Loucy (cell line): ENCODE data around the gene MPND.

Experiments used
- H2AFZ ChIP-seq: fragments of 200-600 bp; sonication (generic); 2 replicates; pipeline ENCODE4 v1.6.0; 2016; ENCODE audit warnings: antibody characterized with exemption, mild to moderate bottlenecking, low read length, moderate library complexity
- H3F3A ChIP-seq: fragments of 200-600 bp; 2 replicates; pipeline ENCODE4 v1.6.0; 2016; ENCODE audit warnings: antibody characterized with exemption, low read depth, mild to moderate bottlenecking
- H3K27me3 ChIP-seq: fragments of 200-600 bp; sonication (generic); 2 replicates; pipeline ENCODE4 v1.6.1; 2014; ENCODE audit warnings: low read length, mild to moderate bottlenecking; ENCODE audit not compliant: insufficient read depth, poor library complexity, severe bottlenecking
- H3K36me3 ChIP-seq: fragments of 200-600 bp; sonication (generic); 2 replicates; pipeline ENCODE4 v1.6.1; 2016; ENCODE audit warnings: low read length; ENCODE audit not compliant: insufficient read depth
- H3K4me1 ChIP-seq: fragments of 200-600 bp; sonication (generic); 2 replicates; pipeline ENCODE4 v1.5.1; 2014; ENCODE audit warnings: low read length, mild to moderate bottlenecking; ENCODE audit not compliant: insufficient read depth, poor library complexity, severe bottlenecking
- H3K4me2 ChIP-seq: fragments of 200-600 bp; sonication (generic); 2 replicates; pipeline ENCODE4 v1.6.0; 2014; ENCODE audit warnings: antibody characterized with exemption, low read length, low read depth, mild to moderate bottlenecking; ENCODE audit not compliant: poor library complexity, severe bottlenecking
- H3K4me3 ChIP-seq: fragments of 200-600 bp; sonication (generic); 2 replicates; pipeline ENCODE4 v1.5.1; 2014; ENCODE audit warnings: low read length, mild to moderate bottlenecking, mixed read lengths; ENCODE audit not compliant: poor library complexity, severe bottlenecking
- H3K79me2 ChIP-seq: fragments of 200-600 bp; sonication (generic); 2 replicates; pipeline ENCODE4 v1.6.1; 2014; ENCODE audit warnings: low read length; ENCODE audit not compliant: insufficient read depth
- H3K9ac ChIP-seq: fragments of 200-600 bp; sonication (generic); 2 replicates; pipeline ENCODE4 v1.6.0; 2014; ENCODE audit warnings: mild to moderate bottlenecking, low read depth, low read length, moderate library complexity; ENCODE audit not compliant: poor library complexity, severe bottlenecking
- H3K9me2 ChIP-seq: fragments of 200-600 bp; sonication (generic); replicated peaks from 2 replicates; pipeline ENCODE4 v1.6.1; 2016; ENCODE audit warnings: low read depth, low read length, mixed read lengths
- H3K9me3 ChIP-seq: fragments of 200-600 bp; sonication (generic); 2 replicates; pipeline ENCODE4 v1.6.1; 2014; ENCODE audit warnings: mild to moderate bottlenecking, antibody characterized with exemption, low read length, low read depth; ENCODE audit not compliant: insufficient read depth
- H4K20me1 ChIP-seq: fragments of 200-600 bp; sonication (generic); 2 replicates; pipeline ENCODE4 v1.6.0; 2014; ENCODE audit warnings: antibody characterized with exemption, low read length, mild to moderate bottlenecking; ENCODE audit not compliant: insufficient read depth, poor library complexity, severe bottlenecking
- EZH2phosphoT487 ChIP-seq: fragments of 200-600 bp; IDR thresholded peaks from 2 replicates; pipeline ENCODE4 v1.6.1; 2018; ENCODE audit warnings: antibody characterized with exemption, mild to moderate bottlenecking, moderate library complexity, borderline replicate concordance
- TF ChIP-seq, protein P1 (sequence below): fragments of 200-600 bp; sonication (generic); conservative IDR thresholded peaks from 2 replicates; pipeline ENCODE4 v1.5.1; 2014; ENCODE audit warnings: mild to moderate bottlenecking, antibody characterized with exemption, low read length

Gene MPND

DNA sequence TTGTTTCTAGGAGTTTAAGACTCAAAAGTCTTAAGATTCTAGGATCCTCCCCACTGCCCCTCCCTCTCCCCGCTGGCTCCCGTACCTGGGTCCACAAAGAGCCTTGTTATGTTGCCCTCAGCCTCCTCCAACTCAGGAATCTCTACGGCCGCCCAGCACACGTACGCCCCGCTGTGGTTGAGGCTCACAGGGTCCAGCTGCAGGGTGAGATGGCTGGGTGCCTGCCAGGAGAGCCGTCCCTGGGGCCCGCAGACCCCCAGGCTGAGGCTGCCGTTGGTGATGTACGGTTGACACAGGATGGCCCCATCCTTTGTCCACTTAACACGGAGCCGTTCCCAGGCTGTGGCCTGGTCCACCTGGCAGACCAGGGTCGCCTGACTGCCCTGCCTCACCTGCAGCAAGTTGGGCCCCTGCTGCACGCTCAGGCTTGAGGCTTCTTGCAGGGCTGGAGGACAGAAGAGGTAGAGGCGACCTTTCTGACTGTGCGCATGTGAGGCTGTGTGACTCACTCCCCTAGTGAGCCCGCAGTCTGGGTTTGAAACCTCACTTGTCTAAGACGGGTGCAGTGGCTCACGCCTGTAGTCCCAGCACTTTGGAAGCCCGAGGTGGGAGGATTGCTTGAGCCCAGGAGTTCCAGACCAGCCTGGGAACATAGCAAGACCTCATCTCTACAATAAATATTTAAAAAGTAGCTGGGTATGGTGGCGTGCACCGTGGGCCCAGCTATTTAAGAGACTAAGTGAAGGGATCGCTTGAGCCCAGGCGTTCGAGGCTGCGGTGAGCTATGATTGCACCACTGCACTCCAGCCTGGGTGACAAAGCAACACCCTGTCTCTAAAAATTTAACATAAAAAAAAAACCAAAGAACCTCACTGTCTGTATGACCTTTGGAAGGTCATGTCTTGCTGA lies 45.2 kb upstream of the MPND start:
- no peaks in the 10 kb centered on the region for H3K27me3 ChIP-seq
- no peaks in the 10 kb centered on the region for H3K4me1 ChIP-seq
- no peaks in the 10 kb centered on the region for H3K79me2 ChIP-seq
- no peaks in the 10 kb centered on the region for H3K9me2 ChIP-seq
- H3K4me3 ChIP-seq = no peak overlapping the region
- H3K9ac ChIP-seq = no peak overlapping the region
- no peak overlapping the region for H3K4me2 ChIP-seq
- H3K9me3 ChIP-seq = no peaks in the 10 kb centered on the region
- no peaks in the 10 kb centered on the region for H3F3A ChIP-seq
- no peak overlapping the region for H2AFZ ChIP-seq
- H3K36me3 ChIP-seq = no peaks in the 10 kb centered on the region
- H4K20me1 ChIP-seq = no peaks in the 10 kb centered on the region
- TF ChIP-seq EZH2phosphoT487 = no peak
- TF ChIP-seq, protein P1, sequence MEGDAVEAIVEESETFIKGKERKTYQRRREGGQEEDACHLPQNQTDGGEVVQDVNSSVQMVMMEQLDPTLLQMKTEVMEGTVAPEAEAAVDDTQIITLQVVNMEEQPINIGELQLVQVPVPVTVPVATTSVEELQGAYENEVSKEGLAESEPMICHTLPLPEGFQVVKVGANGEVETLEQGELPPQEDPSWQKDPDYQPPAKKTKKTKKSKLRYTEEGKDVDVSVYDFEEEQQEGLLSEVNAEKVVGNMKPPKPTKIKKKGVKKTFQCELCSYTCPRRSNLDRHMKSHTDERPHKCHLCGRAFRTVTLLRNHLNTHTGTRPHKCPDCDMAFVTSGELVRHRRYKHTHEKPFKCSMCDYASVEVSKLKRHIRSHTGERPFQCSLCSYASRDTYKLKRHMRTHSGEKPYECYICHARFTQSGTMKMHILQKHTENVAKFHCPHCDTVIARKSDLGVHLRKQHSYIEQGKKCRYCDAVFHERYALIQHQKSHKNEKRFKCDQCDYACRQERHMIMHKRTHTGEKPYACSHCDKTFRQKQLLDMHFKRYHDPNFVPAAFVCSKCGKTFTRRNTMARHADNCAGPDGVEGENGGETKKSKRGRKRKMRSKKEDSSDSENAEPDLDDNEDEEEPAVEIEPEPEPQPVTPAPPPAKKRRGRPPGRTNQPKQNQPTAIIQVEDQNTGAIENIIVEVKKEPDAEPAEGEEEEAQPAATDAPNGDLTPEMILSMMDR = no peak

DNA sequence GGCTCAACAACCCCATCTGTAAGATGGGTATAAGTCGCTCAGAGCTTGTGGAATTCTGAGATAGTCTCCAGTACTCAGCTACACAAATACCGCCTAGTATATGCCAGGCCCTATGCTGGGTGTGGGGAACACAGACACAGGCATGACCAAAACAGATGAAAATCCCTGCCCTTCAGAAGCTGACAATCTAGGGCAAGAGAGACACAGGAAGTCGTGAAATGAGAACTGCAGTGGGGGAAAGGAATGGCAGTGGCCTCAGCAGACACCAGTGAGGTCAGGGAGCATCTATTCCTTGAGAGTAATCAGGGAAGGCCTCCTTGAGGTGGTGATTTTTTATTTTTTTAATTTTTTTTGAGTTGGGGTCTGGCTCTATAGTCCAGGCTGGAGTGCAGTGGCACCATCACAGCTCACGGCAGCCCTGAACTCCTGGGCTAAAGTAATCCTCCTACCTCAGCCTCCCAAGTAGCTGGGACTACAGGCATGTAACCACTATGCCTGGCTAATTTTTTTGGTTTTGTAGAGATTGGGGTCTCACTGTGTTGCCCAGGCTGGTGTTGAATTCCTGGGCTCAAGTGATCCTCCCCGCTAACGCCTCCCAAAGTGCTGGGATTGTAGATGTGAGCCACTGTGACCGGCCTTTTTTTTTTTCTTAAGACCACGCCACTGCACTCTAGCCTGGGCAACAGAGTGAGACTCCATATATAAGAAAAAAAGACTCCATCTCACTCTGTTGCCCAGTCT lies 44.4 kb upstream of the MPND start:
- Histone ChIP-seq H3K4me1 (peaks cover under 1% of the 10 kb centered on the region), H3F3A (no peaks in the 10 kb centered on the region), H4K20me1 (no peaks in the 10 kb centered on the region), H3K79me2 (no peaks in the 10 kb centered on the region), H3K27me3 (no peaks in the 10 kb centered on the region), H3K36me3 (no peaks in the 10 kb centered on the region), H3K9me3 (no peaks in the 10 kb centered on the region), H3K4me2 (no peak overlapping the region), H2AFZ (no peak overlapping the region), H3K4me3 (no peak overlapping the region), H3K9ac (no peak overlapping the region), H3K9me2 (no peaks in the 10 kb centered on the region)
- TF ChIP-seq EZH2phosphoT487 = no peak
- TF ChIP-seq, protein P1 = no peak

DNA sequence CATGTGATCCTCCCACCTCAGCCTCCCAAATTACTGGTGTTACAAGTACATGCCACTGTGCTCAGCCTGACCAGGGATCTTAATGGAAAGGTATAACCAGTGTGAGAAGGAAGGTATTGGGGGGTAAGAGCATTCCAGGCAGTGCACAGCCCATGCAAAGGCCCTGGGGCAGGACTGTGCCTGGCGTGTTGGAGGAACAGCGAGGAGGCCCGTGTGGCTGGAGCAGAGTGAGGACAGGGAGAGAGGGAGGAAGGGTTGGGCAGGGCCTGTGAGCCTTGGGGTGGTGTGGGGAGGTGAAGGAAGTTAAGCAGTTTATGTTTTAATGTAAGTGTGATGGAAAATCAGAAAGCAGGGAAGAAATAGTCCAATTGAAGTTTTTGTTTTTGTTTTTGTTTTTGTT lies 42.8 kb upstream of the MPND start:
- no peak overlapping the region for H3K9ac ChIP-seq
- no peaks in the 10 kb centered on the region for H3K27me3 ChIP-seq
- TF ChIP-seq, protein P1 = no peak
- no peak for TF ChIP-seq EZH2phosphoT487
- H2AFZ ChIP-seq = no peak overlapping the region
- no peaks in the 10 kb centered on the region for H3F3A ChIP-seq
- H3K9me3 ChIP-seq = no peaks in the 10 kb centered on the region
- H3K4me1 ChIP-seq = peaks cover 4% of the 10 kb centered on the region
- H3K36me3 ChIP-seq = no peaks in the 10 kb centered on the region
- no peak overlapping the region for H3K4me2 ChIP-seq
- no peaks in the 10 kb centered on the region for H3K9me2 ChIP-seq
- no peaks in the 10 kb centered on the region for H3K79me2 ChIP-seq
- no peaks in the 10 kb centered on the region for H4K20me1 ChIP-seq
- H3K4me3 ChIP-seq = no peak overlapping the region
